H1 (cell line): Measurements from ENCODE around the gene SEZ6. TPM values are rescaled to one million over a fixed set of nuclear protein-coding genes. Genes with fewer than 3 reads are reported as not detected.

Experiments
- CTCF ChIA-PET: fragments of 300-600 bp; sonication (Branson Sonifier 250); formaldehyde crosslinking; loops from one replicate; lab custom pipeline; 2021; ENCODE audit not compliant: partially characterized antibody; lab: Charles Lee
- POLR2A ChIA-PET: fragments of 300-600 bp; sonication (Branson Sonifier 250); formaldehyde crosslinking; loops from one replicate; lab custom pipeline; 2021; ENCODE audit warnings: inconsistent platforms; ENCODE audit not compliant: partially characterized antibody; lab: Charles Lee
- DNase-seq, 2 experiments: peaks; one replicate each; pipeline versions ENCODE4 v3.0.0 to v3.0.0-alpha.2; 2010 to 2022; ENCODE audit warnings: low spot score in 2 of 2, low read depth in 1 of 2, mixed read lengths in 1 of 2
- FAIRE-seq: peaks from 2 replicates; lab custom pipeline; 2011; peaks lifted over from hg19 to GRCh38; lab: Jason Lieb, UNC
- H2AFZ ChIP-seq: 2 replicates; pipeline ENCODE4 v1.8.1; 2012; ENCODE audit warnings: low read length, inconsistent platforms
- H2AK5ac ChIP-seq: 2 replicates; pipeline ENCODE4 v1.6.1; 2013; ENCODE audit warnings: low read depth, low read length
- H2BK120ac ChIP-seq: replicated peaks from 2 replicates; pipeline ENCODE3; 2013; ENCODE audit warnings: low read depth, low read length, inconsistent platforms
- H2BK12ac ChIP-seq: 2 replicates; pipeline ENCODE4 v1.6.1; 2013; ENCODE audit warnings: low read depth, low read length
- H2BK15ac ChIP-seq: 2 replicates; pipeline ENCODE4 v1.6.1; 2013; ENCODE audit warnings: low read length
- H2BK20ac ChIP-seq: 2 replicates; pipeline ENCODE4 v1.6.1; 2013; ENCODE audit warnings: low read length
- H2BK5ac ChIP-seq: 2 replicates; pipeline ENCODE4 v1.6.1; 2013; ENCODE audit warnings: low read depth, low read length
- H3K14ac ChIP-seq: 2 replicates; pipeline ENCODE4 v1.6.1; 2013; ENCODE audit warnings: inconsistent platforms; ENCODE audit not compliant: insufficient read length
- H3K18ac ChIP-seq: 2 replicates; pipeline ENCODE4 v1.6.1; 2013; ENCODE audit warnings: low read length; ENCODE audit errors: extremely low read depth
- H3K23ac ChIP-seq: 2 replicates; pipeline ENCODE4 v1.6.1; 2013; ENCODE audit warnings: inconsistent platforms; ENCODE audit not compliant: insufficient read length
- H3K23me2 ChIP-seq: 2 replicates; pipeline ENCODE4 v1.6.1; 2013; ENCODE audit warnings: low read depth, low read length
- H3K27ac ChIP-seq: 2 replicates; pipeline ENCODE4 v1.6.1; 2011; ENCODE audit warnings: low read depth, low read length, inconsistent platforms
- H3K27me3 ChIP-seq, 4 experiments: replicated peaks in 1 of 4; 1 replicate in 1 of 4; 2 replicates in 3 of 4; pipeline versions ENCODE4 v1.6.1 to v1.8.1; 2011 to 2013; ENCODE audit warnings: low read length in 3 of 4, mild to moderate bottlenecking in 3 of 4, inconsistent platforms in 2 of 4, mixed read lengths in 2 of 4, moderate library complexity in 1 of 4; ENCODE audit not compliant: control insufficient read depth in 3 of 4, insufficient read depth in 3 of 4; ENCODE audit errors: extremely low read depth in 1 of 4
- H3K36me3 ChIP-seq, 4 experiments: 2 replicates each; pipeline versions ENCODE4 v1.6.1 to v1.8.1; 2011 to 2013; ENCODE audit warnings: mild to moderate bottlenecking in 4 of 4, low read length in 3 of 4, moderate library complexity in 2 of 4, control low read depth in 1 of 4, inconsistent platforms in 1 of 4; ENCODE audit not compliant: insufficient read depth in 4 of 4, control insufficient read depth in 2 of 4
- H3K4ac ChIP-seq: replicated peaks from 2 replicates; pipeline ENCODE3; 2013; ENCODE audit warnings: low read length, low read depth, mixed read lengths, inconsistent platforms; ENCODE audit not compliant: insufficient read length
- H3K4me1 ChIP-seq, 4 experiments: replicated peaks in 1 of 4; 1 replicate in 1 of 4; 2 replicates in 3 of 4; pipeline versions ENCODE4 v1.6.1 to v1.8.1; 2011 to 2013; ENCODE audit warnings: low read length in 3 of 4, inconsistent platforms in 2 of 4, mixed read lengths in 1 of 4; ENCODE audit not compliant: insufficient read depth in 4 of 4, control insufficient read depth in 3 of 4
- H3K4me2 ChIP-seq, 2 experiments: 2 replicates each; pipeline versions ENCODE4 v1.6.1 to v1.8.1; 2011 to 2013; ENCODE audit warnings: low read depth in 2 of 2, low read length in 2 of 2, control low read depth in 1 of 2, inconsistent platforms in 1 of 2, mild to moderate bottlenecking in 1 of 2; ENCODE audit not compliant: insufficient read depth in 1 of 2
- H3K4me3 ChIP-seq, 4 experiments: fragments of 200-600, 300-600 bp in 1 of 4; sonication (generic), shearing (Covaris generic), sonication (Bioruptor Twin) in 1 of 4; 2 replicates each; pipeline versions ENCODE4 v1.5.1 to v1.8.1; 2011 to 2016; ENCODE audit warnings: low read length in 4 of 4, low read depth in 3 of 4, control low read depth in 2 of 4, inconsistent platforms in 2 of 4, mild to moderate bottlenecking in 2 of 4, mixed read lengths in 1 of 4, moderate library complexity in 1 of 4; ENCODE audit not compliant: insufficient read depth in 2 of 4; ENCODE audit errors: extremely low read depth in 1 of 4
- H3K56ac ChIP-seq: replicated peaks from 2 replicates; pipeline ENCODE3; 2013; ENCODE audit warnings: low read depth, mild to moderate bottlenecking, mixed read lengths, low read length, inconsistent platforms; ENCODE audit not compliant: insufficient read length
- H3K79me1 ChIP-seq: 2 replicates; pipeline ENCODE4 v1.6.1; 2013; ENCODE audit warnings: low read depth, low read length, control low read depth
- H3K79me2 ChIP-seq, 2 experiments: 2 replicates each; pipeline versions ENCODE4 v1.6.1 to v1.8.1; 2012 to 2013; ENCODE audit warnings: low read length in 2 of 2, mild to moderate bottlenecking in 2 of 2, inconsistent platforms in 1 of 2; ENCODE audit not compliant: insufficient read depth in 2 of 2, control insufficient read depth in 1 of 2
- H3K9ac ChIP-seq, 4 experiments: replicated peaks in 1 of 4; 1 replicate in 1 of 4; 2 replicates in 3 of 4; pipeline versions ENCODE4 v1.6.1 to v1.8.1; 2011 to 2013; ENCODE audit warnings: low read depth in 3 of 4, low read length in 3 of 4, control low read depth in 2 of 4, mild to moderate bottlenecking in 2 of 4, moderate library complexity in 2 of 4, inconsistent platforms in 1 of 4; ENCODE audit errors: extremely low read depth in 1 of 4
- H3K9me3 ChIP-seq, 2 experiments: 2 replicates each; pipeline versions ENCODE4 v1.6.1 to v1.8.1; 2012 to 2013; ENCODE audit warnings: mild to moderate bottlenecking in 2 of 2, moderate library complexity in 2 of 2, control low read depth in 1 of 2, inconsistent platforms in 1 of 2, low read depth in 1 of 2, low read length in 1 of 2, mixed read lengths in 1 of 2; ENCODE audit not compliant: insufficient read depth in 2 of 2
- H4K20me1 ChIP-seq, 2 experiments: replicated peaks in 1 of 2; 2 replicates each; pipeline versions ENCODE3 to v1.8.1; 2011 to 2013; ENCODE audit warnings: inconsistent platforms in 2 of 2, low read length in 2 of 2, mild to moderate bottlenecking in 1 of 2; ENCODE audit not compliant: insufficient read depth in 2 of 2, control insufficient read depth in 1 of 2
- H4K5ac ChIP-seq: 2 replicates; pipeline ENCODE4 v1.6.1; 2013; ENCODE audit warnings: low read length, low read depth, mixed read lengths, inconsistent platforms; ENCODE audit not compliant: insufficient read length
- H4K8ac ChIP-seq: 2 replicates; pipeline ENCODE4 v1.8.0; 2013; ENCODE audit warnings: mild to moderate bottlenecking, moderate library complexity, low read length, inconsistent platforms; ENCODE audit not compliant: insufficient read depth; ENCODE audit errors: extremely low read depth
- H4K91ac ChIP-seq: replicated peaks from 2 replicates; pipeline ENCODE3; 2013; ENCODE audit warnings: low read length, mixed read lengths, inconsistent platforms; ENCODE audit not compliant: insufficient read length
- CTBP2 ChIP-seq: IDR thresholded peaks from 2 replicates; pipeline ENCODE4 v1.7.0; 2011; ENCODE audit warnings: borderline replicate concordance, mild to moderate bottlenecking, moderate library complexity, mixed read lengths, low read length; ENCODE audit not compliant: insufficient read depth, insufficient read length
- EGR1 ChIP-seq: IDR thresholded peaks from 2 replicates; pipeline ENCODE4 v1.6.1; 2011; ENCODE audit warnings: low read depth, low read length, borderline replicate concordance
- EP300 ChIP-seq, 2 experiments: IDR thresholded peaks; 1 replicate in 1 of 2; 2 replicates in 1 of 2; pipeline ENCODE4 v1.6.1; 2011 to 2012; ENCODE audit warnings: low read depth in 2 of 2, low read length in 2 of 2, mild to moderate bottlenecking in 2 of 2, borderline replicate concordance in 1 of 2, inconsistent platforms in 1 of 2, moderate library complexity in 1 of 2
- FOSL1 ChIP-seq: IDR thresholded peaks from 2 replicates; pipeline ENCODE4 v1.6.1; 2011; ENCODE audit warnings: mild to moderate bottlenecking, low read depth, low read length, moderate library complexity; ENCODE audit not compliant: insufficient read depth
- KDM1A ChIP-seq: fragments of 200-600, 300-600 bp; sonication (generic); IDR thresholded peaks from 2 replicates; pipeline ENCODE4 v1.7.1; 2016; ENCODE audit warnings: mild to moderate bottlenecking, low read length, borderline replicate concordance
- SAP30 ChIP-seq: fragments of 300-600 bp; sonication (generic); IDR thresholded peaks from 2 replicates; pipeline ENCODE4 v1.7.1; 2012; ENCODE audit warnings: low read length, moderate library complexity, mild to moderate bottlenecking, inconsistent platforms; ENCODE audit not compliant: insufficient read depth, insufficient replicate concordance
- SRF ChIP-seq: IDR thresholded peaks from 2 replicates; pipeline ENCODE4 v1.6.1; 2011; ENCODE audit warnings: mild to moderate bottlenecking, low read depth, low read length, moderate library complexity
- TAF1 ChIP-seq: IDR thresholded peaks from 2 replicates; pipeline ENCODE4 v1.6.1; 2011; ENCODE audit warnings: mild to moderate bottlenecking, low read depth, low read length
- WGBS, 2 experiments: shearing (Covaris generic) in 1 of 2; methylation state at CpG; one replicate each; pipeline versions ENCODE4 v1.1.6 to v1.1.7; 2013 to 2015; ENCODE audit warnings: low lambda C conversion rate in 2 of 2, mixed read lengths in 2 of 2, inconsistent platforms in 1 of 2, low coverage in 1 of 2, missing lambda C conversion rate in 1 of 2; ENCODE audit not compliant: insufficient replicate concordance in 2 of 2, insufficient coverage in 1 of 2, insufficient read length in 1 of 2; ENCODE audit errors: extremely low coverage in 1 of 2, missing lambda C conversion rate in 1 of 2; 5-methylcytosine and 5-hydroxymethylcytosine counted together
- polyA plus RNA-seq, 7 experiments: library from polyadenylated mRNA; depleted of rRNA in 3 of 7; stranded (reverse) in 5 of 7; unstranded in 2 of 7; fragments of >200 nt in 5 of 7; fragments of 200-250 nt in 2 of 7; gene quantifications; 1 replicate in 5 of 7; 2 replicates in 1 of 7; 4 replicates in 1 of 7; pipeline versions ENCODE4 v1.2.1 to v1.2.3, GENCODE V29; 2011 to 2013; ENCODE audit warnings: missing spikeins in 2 of 7, mixed read lengths in 2 of 7
- total RNA-seq: library from RNA; stranded (reverse); fragmentation: NEBNext Ultra II Directional; extraction: Animal tissue kit (Norgen Biotek cat#: 25700); gene quantifications from 2 replicates; pipeline ENCODE4 v1.2.1, GENCODE V29; 2021
- TF ChIP-seq, protein P1 (sequence below): IDR thresholded peaks from 2 replicates; pipeline ENCODE4 v1.6.1; 2012; ENCODE audit warnings: inconsistent platforms

SEZ6 gene
- total and polyA plus RNA-seq, 2 of the 8 experiments (the other 6 are each of a cell fraction or from before 2014, with no cell fraction given) = 6.9 to 16.1 TPM

DNA sequence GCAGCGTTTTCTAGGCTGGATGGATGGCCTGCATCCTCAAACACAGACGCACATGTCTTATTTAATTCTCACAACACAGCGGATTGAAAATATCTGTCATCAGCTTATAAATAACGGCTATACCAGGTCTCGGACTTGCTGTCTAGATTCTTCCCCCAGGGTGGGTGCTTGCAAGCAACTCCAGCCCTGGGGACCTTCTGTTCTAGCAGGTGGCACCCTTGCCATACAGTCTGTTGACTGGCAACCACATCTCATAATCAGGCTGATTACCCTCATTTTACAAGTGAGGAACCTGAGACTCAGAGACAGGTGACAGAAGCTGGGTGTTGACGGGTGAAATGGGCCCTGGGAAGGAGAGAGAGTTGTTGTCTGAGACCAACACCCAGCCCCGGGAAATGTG, 16.2 kb upstream of the SEZ6 start:
- Histone ChIP-seq H2BK15ac (0 out of 2 replicates have a peak overlapping the region, but pooled peaks have one; percentile 7), H3K4me2 (no peak overlapping the region), H4K91ac (no peak overlapping the region), H3K79me1 (no peaks in the 10 kb centered on the region), H3K36me3 (no peaks in the 10 kb centered on the region), H2BK12ac (no peak overlapping the region), H3K9ac (no peak overlapping the region), H3K23me2 (no peaks in the 10 kb centered on the region), H4K5ac (no peak overlapping the region), H2BK5ac (no peak overlapping the region), H3K56ac (no peak overlapping the region), H3K4me1 (peaks cover 16 to 30% (median 24%) of the 10 kb centered on the region in 4 experiments), H4K20me1 (no peaks in the 10 kb centered on the region), H3K27me3 (peaks cover 0 to 3% (median 0%) of the 10 kb centered on the region in 4 experiments; a peak in 3 of 7 replicates), H3K27ac (no peak overlapping the region), H3K9me3 (no peaks in the 10 kb centered on the region), H3K23ac (no peak overlapping the region), H2AFZ (no peak overlapping the region), H4K8ac (no peak overlapping the region), H3K4me3 (no peak overlapping the region), H3K4ac (no peak overlapping the region), H2BK120ac (no peak overlapping the region), H2AK5ac (no peak overlapping the region), H2BK20ac (no peak overlapping the region), H3K14ac (no peak overlapping the region), H3K18ac (no peak overlapping the region), H3K79me2 (no peaks in the 10 kb centered on the region)
- FAIRE-seq (no peak), DNase-seq (no peak)
- CTCF ChIA-PET = interaction anchor here (0.9 to 9.0 kb wide), 3 partner anchors 19 to 93 kb away, joined by 3 to 105 read pairs (median 9); no protein-coding TSS in a partner anchor
- TF ChIP-seq KDM1A (no peak), TAF1 (no peak), CTBP2 (no peak), EGR1 (no peak), SAP30 (no peak), EP300 (IDR thresholded peaks at IDR 0.05; ENCODE audit: borderline replicate concordance in 1 of 2, low read depth in 2 of 2, low read length in 2 of 2) (no peak), FOSL1 (no peak), SRF (no peak)
- TF ChIP-seq, protein P1, sequence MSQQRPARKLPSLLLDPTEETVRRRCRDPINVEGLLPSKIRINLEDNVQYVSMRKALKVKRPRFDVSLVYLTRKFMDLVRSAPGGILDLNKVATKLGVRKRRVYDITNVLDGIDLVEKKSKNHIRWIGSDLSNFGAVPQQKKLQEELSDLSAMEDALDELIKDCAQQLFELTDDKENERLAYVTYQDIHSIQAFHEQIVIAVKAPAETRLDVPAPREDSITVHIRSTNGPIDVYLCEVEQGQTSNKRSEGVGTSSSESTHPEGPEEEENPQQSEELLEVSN = no peak
- POLR2A ChIA-PET = interaction anchor here (4.7 kb wide), 1 partner anchor 11 kb away, joined by 47 read pairs; no protein-coding TSS in a partner anchor
- 96% methylated on average over 7 of the region's 7 CpGs; no CpG with 5 or more reads in 1 of the 2 experiments for WGBS, 2 experiments
